Vagina (tissue), 2 donors: ENCODE results near the gene FGF14. TPM values are rescaled to one million over a fixed set of nuclear protein-coding genes. Genes with fewer than 3 reads are reported as not detected.

Source experiments
- DNase-seq, 2 donors: peaks; one replicate each; pipeline ENCODE4 v3.0.0-alpha.2; 2017; ENCODE audit errors: extremely low spot score in 2 of 2
- H3K27ac ChIP-seq: fragments of 200-600 bp; sonication (generic); one replicate; pipeline ENCODE4 v1.5.1; 2019
- H3K27me3 ChIP-seq: fragments of 200-600 bp; sonication (generic); one replicate; pipeline ENCODE4 v1.5.1; 2019
- H3K36me3 ChIP-seq, 2 donors: fragments of 200-600 bp; sonication (generic); one replicate each; pipeline ENCODE4 v1.5.1; 2017 to 2019
- H3K4me1 ChIP-seq: fragments of 200-600 bp; sonication (generic); one replicate; pipeline ENCODE4 v1.5.1; 2019
- H3K4me3 ChIP-seq, 2 donors: fragments of 200-600 bp; sonication (generic); 1 replicate in 1 of 2; 2 replicates in 1 of 2; pipeline ENCODE4 v1.5.1; 2016 to 2019
- H3K9me3 ChIP-seq: fragments of 200-600 bp; sonication (generic); one replicate; pipeline ENCODE4 v1.5.1; 2019
- CTCF ChIP-seq, 3 experiments: fragments of 450-650 bp in 2 of 3; fragments of 200-600 bp in 1 of 3; sonication (generic) in 1 of 3; IDR thresholded peaks; one replicate each; pipeline ENCODE4 v1.5.1; 2017 to 2019; ENCODE audit warnings: antibody characterized with exemption in 3 of 3, mild to moderate bottlenecking in 2 of 3, moderate library complexity in 2 of 3
- POLR2A ChIP-seq, 2 donors: fragments of 450-650 bp; IDR thresholded peaks; one replicate each; pipeline ENCODE4 v1.6.1; 2017; ENCODE audit warnings: antibody characterized with exemption in 2 of 2, mild to moderate bottlenecking in 2 of 2, moderate library complexity in 2 of 2
- POLR2AphosphoS5 ChIP-seq, 2 donors: sonication (generic); formaldehyde crosslinking; IDR thresholded peaks; one replicate each; pipeline ENCODE4 v1.9.0; 2017; ENCODE audit warnings: antibody characterized with exemption in 2 of 2, mild to moderate bottlenecking in 2 of 2, low read depth in 1 of 2; ENCODE audit not compliant: insufficient read depth in 1 of 2
- intact Hi-C: fragments of 100-400 bp; cut with DNase I; formaldehyde crosslinking; loops from one replicate; pipeline ENCODE4 v1.15.1; 2023
- total RNA-seq: library from RNA; depleted of rRNA; stranded (reverse); fragments of >200 nt; gene quantifications from one replicate; pipeline ENCODE4 v1.2.3, GENCODE V29; 2016

Gene FGF14
- total RNA-seq, 1 donor from 2014 or later: 3.4 TPM

DNA sequence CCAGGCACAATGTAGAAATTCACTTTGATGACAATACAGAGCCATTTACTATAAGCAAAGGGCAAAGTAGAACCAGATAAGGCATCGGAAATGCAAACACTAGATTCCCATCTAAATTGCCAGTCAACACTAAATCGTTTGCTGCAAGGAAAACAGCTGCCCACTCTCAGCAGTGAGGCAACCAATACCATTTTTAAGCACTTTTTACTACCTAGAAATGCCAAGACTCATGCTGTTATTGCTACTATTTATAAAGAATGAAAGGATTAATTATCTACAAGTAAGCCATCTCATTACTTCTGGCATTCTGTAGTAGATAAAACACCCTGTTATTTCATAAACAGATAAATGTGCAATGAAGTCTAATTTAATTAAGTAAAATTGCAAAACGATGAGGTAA lies 422.0 kb downstream of the FGF14 start:
- Histone ChIP-seq H3K27ac (no peak overlapping the region), H3K36me3 (no peaks in the 10 kb centered on the region), H3K4me3 (no peak overlapping the region), H3K9me3 (no peaks in the 10 kb centered on the region), H3K4me1 (no peaks in the 10 kb centered on the region), H3K27me3 (no peaks in the 10 kb centered on the region)
- intact Hi-C loops: no loop called here
- no peak for DNase-seq
- TF ChIP-seq CTCF (IDR thresholded peaks at IDR 0.05) (no peak), POLR2A (IDR thresholded peaks at IDR 0.05) (no peak), POLR2AphosphoS5 (IDR thresholded peaks at IDR 0.05; ENCODE audit: insufficient read depth in 1 of 2, low read depth in 1 of 2) (no peak)

- TF ChIP-seq POLR2A (IDR thresholded peaks at IDR 0.05): no peak
- no peak for TF ChIP-seq CTCF (IDR thresholded peaks at IDR 0.05)
- no peak for TF ChIP-seq POLR2AphosphoS5 (IDR thresholded peaks at IDR 0.05; ENCODE audit: insufficient read depth in 1 of 2, low read depth in 1 of 2)
- H3K27ac ChIP-seq: no peak overlapping the region
- H3K4me1 ChIP-seq: no peaks in the 10 kb centered on the region
- H3K4me3 ChIP-seq: no peak overlapping the region
- H3K36me3 ChIP-seq: no peaks in the 10 kb centered on the region
- no peaks in the 10 kb centered on the region for H3K27me3 ChIP-seq
- H3K9me3 ChIP-seq: no peaks in the 10 kb centered on the region
- no peak for DNase-seq
- intact Hi-C loops: no loop called here
These were observed 423.1 kb downstream of the FGF14 start for GRCh38 chr13:101978552-101979315.

GRCh38 chr13:101977475-101977874 lies 424.4 kb downstream of the FGF14 start:
- H3K27ac ChIP-seq: no peak overlapping the region
- H3K9me3 ChIP-seq: no peaks in the 10 kb centered on the region
- no peaks in the 10 kb centered on the region for H3K27me3 ChIP-seq
- no peaks in the 10 kb centered on the region for H3K4me1 ChIP-seq
- intact Hi-C loops: no loop called here
- no peak overlapping the region for H3K4me3 ChIP-seq
- H3K36me3 ChIP-seq: no peaks in the 10 kb centered on the region
- DNase-seq: no peak
- no peak for TF ChIP-seq CTCF (IDR thresholded peaks at IDR 0.05)
- TF ChIP-seq POLR2AphosphoS5 (IDR thresholded peaks at IDR 0.05; ENCODE audit: insufficient read depth in 1 of 2, low read depth in 1 of 2): no peak
- no peak for TF ChIP-seq POLR2A (IDR thresholded peaks at IDR 0.05)

DNA sequence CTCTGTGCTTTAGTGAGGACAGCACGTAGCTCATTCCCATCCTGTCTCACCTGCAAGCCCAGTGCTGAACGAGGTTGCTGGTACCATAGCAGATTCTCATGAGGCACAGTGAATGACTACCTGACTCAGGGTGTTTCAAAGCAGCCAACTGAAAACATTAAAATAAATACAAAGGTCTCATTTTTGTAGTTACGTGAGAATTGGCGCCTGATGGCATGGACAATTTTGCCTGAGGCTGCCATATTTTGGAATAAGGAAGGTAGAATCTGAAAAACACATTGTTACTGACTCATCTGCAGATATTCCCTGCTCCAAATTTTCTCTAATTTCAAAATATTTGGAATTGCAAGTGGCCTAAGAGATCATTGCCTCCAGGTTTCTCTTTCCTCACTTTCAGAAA lies 429.7 kb downstream of the FGF14 start:
- H3K4me3 ChIP-seq: no peak overlapping the region
- H3K36me3 ChIP-seq: no peaks in the 10 kb centered on the region
- H3K27ac ChIP-seq: no peak overlapping the region
- TF ChIP-seq CTCF (IDR thresholded peaks at IDR 0.05) (no peak), POLR2A (IDR thresholded peaks at IDR 0.05) (no peak), POLR2AphosphoS5 (IDR thresholded peaks at IDR 0.05; ENCODE audit: insufficient read depth in 1 of 2, low read depth in 1 of 2) (no peak)
- intact Hi-C loops: no loop called here
- no peaks in the 10 kb centered on the region for H3K4me1 ChIP-seq
- DNase-seq: no peak
- H3K27me3 ChIP-seq: no peaks in the 10 kb centered on the region
- H3K9me3 ChIP-seq: no peaks in the 10 kb centered on the region

DNA sequence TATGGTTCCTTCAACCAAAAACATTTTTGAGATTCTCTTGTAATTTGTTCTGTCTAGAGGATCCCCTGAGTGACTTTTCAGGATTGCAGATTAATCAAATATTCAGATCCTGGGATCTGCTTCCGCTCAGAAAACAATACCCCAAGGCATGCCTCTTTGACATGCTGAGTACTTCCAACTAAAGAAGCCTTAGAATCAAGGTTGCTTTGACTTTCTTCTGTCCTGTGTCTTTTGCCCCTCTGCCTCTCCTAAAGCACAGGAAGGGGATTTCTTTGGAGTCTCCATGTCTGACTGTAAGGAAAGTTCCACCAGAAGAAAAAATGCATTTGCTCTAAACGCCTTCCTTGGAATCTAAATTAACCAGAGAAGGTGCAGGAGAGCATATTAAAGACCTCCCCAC lies 431.5 kb downstream of the FGF14 start:
- TF ChIP-seq POLR2A (IDR thresholded peaks at IDR 0.05) (no peak), CTCF (IDR thresholded peaks at IDR 0.05) (no peak)
- no peak overlapping the region for H3K27ac ChIP-seq
- DNase-seq: no peak

More for the DNA sequence above, 431.5 kb downstream of the FGF14 start:
- intact Hi-C loops: no loop called here
- no peaks in the 10 kb centered on the region for H3K4me1 ChIP-seq
- H3K4me3 ChIP-seq: no peak overlapping the region
- H3K9me3 ChIP-seq: no peaks in the 10 kb centered on the region
- no peaks in the 10 kb centered on the region for H3K27me3 ChIP-seq
- no peaks in the 10 kb centered on the region for H3K36me3 ChIP-seq
